BLaER1 (cell line): ENCODE data around the gene ADCY6.

ENCODE experiments used
- H3K27ac ChIP-seq: shearing (Covaris generic); formaldehyde crosslinking; 2 replicates; pipeline ENCODE4 v1.8.1; 2022
- H3K27me3 ChIP-seq: shearing (Covaris generic); formaldehyde crosslinking; 2 replicates; pipeline ENCODE4 v1.8.1; 2022
- H3K36me3 ChIP-seq: shearing (Covaris generic); formaldehyde crosslinking; 2 replicates; pipeline ENCODE4 v1.8.1; 2022
- H3K4me1 ChIP-seq: shearing (Covaris generic); formaldehyde crosslinking; 2 replicates; pipeline ENCODE4 v1.8.1; 2022
- H3K4me2 ChIP-seq: shearing (Covaris generic); formaldehyde crosslinking; 2 replicates; pipeline ENCODE4 v1.8.1; 2022
- H3K4me3 ChIP-seq: shearing (Covaris generic); formaldehyde crosslinking; 2 replicates; pipeline ENCODE4 v1.8.1; 2022
- H3K9ac ChIP-seq: shearing (Covaris generic); formaldehyde crosslinking; 2 replicates; pipeline ENCODE4 v1.8.1; 2022
- H3K9me3 ChIP-seq: shearing (Covaris generic); formaldehyde crosslinking; 2 replicates; pipeline ENCODE4 v1.8.1; 2022
- H4K20me1 ChIP-seq: shearing (Covaris generic); formaldehyde crosslinking; 2 replicates; pipeline ENCODE4 v1.8.1; 2022
- Cebpa-rat ChIP-seq: shearing (Covaris generic); IDR thresholded peaks from 2 replicates; pipeline ENCODE4 v1.8.1; 2022

The ADCY6 gene

DNA sequence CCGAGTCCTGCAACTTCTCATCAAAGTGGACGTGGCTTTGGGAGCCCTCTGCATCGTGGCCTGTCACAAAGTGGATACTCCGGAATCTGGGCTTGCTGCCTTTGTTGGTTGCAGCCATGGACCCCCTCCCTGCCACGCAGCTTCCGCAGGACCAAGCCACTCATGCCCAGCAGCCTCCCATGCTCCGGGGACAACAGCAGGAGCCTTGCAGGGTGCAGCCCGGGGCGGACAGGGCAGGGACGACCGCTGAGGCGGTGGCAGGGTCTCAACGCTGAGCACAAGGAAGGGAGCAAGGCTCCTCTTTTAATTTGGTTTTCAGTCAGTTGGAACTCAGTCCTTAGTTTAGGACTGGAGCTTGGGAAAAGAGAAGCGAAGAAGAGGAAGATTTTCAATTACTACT, 12.1 kb upstream of the ADCY6 start:
- Histone ChIP-seq H3K9me3 (no peaks in the 10 kb centered on the region), H4K20me1 (no peaks in the 10 kb centered on the region), H3K4me3 (no peak overlapping the region), H3K4me2 (no peak overlapping the region), H3K27me3 (no peaks in the 10 kb centered on the region), H3K27ac (no peak overlapping the region), H3K36me3 (no peaks in the 10 kb centered on the region), H3K4me1 (no peaks in the 10 kb centered on the region), H3K9ac (no peak overlapping the region)
- no peak for TF ChIP-seq Cebpa-rat

- no peaks in the 10 kb centered on the region for H4K20me1 ChIP-seq
- no peak overlapping the region for H3K4me3 ChIP-seq
- no peak overlapping the region for H3K27ac ChIP-seq
- no peaks in the 10 kb centered on the region for H3K27me3 ChIP-seq
- H3K9ac ChIP-seq = no peak overlapping the region
- no peak for TF ChIP-seq Cebpa-rat
- no peaks in the 10 kb centered on the region for H3K9me3 ChIP-seq
- no peak overlapping the region for H3K4me2 ChIP-seq
- H3K36me3 ChIP-seq = no peaks in the 10 kb centered on the region
- peaks cover 3% of the 10 kb centered on the region; the same call in 1 of the 2 replicates for H3K4me1 ChIP-seq
Measured at GRCh38 chr12:48800457-48800856, 11.6 kb upstream of the ADCY6 start.

DNA sequence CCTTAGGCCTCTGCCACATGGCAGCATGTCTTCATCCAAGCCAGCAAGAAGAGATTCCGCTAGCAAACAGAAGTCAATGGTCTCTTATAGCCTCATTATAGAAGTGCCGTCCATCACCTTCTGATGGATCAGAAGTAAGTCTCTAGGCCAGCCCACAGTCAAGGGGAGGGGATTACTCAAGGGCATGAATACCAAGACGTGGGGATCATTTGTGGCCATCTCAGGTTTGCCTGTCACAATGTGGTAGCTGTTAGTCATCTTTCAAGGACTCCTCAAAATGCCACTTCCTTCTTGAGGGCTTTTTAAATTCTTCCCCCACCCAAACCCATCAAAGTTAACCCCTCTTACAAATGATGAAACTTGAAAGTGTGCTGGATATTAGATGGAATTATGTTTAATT, 8.1 kb upstream of the ADCY6 start:
- Histone ChIP-seq H4K20me1 (no peaks in the 10 kb centered on the region), H3K4me3 (no peak overlapping the region), H3K9me3 (no peaks in the 10 kb centered on the region), H3K27ac (no peak overlapping the region), H3K4me2 (no peak overlapping the region), H3K9ac (no peak overlapping the region), H3K4me1 (peaks cover 20% of the 10 kb centered on the region), H3K36me3 (no peaks in the 10 kb centered on the region), H3K27me3 (no peaks in the 10 kb centered on the region)
- TF ChIP-seq Cebpa-rat = no peak

GRCh38 chr12:48795550-48796455, 6.9 kb upstream of the ADCY6 start:
- Histone ChIP-seq H3K9ac (no peak overlapping the region), H3K27ac (no peak overlapping the region), H3K4me2 (peak overlapping the region; percentile 19; the same call in 1 of the 2 replicates), H3K9me3 (no peaks in the 10 kb centered on the region), H3K27me3 (no peaks in the 10 kb centered on the region), H3K4me3 (no peak overlapping the region), H4K20me1 (no peaks in the 10 kb centered on the region), H3K36me3 (no peaks in the 10 kb centered on the region), H3K4me1 (peaks cover 20% of the 10 kb centered on the region)
- TF ChIP-seq Cebpa-rat = no peak

DNA sequence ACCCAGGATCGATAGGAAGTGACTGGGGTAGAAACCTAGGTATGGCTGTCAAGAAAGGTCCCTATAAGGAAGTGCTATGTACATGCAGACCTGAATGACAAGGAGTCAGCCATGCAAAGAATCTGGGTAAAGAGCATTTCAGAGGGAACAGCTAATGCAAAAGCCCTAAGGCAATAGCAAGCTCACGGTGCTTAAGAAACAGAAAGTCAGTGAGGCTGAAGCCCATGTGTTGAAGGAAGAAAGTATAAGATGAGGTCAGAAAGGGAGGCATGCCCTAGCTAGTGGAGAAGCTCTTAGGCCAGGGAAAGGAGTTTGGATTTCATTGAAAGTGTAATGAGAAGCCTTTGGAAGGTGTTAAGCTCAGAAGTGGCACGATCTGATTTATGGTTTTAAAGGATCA, 6.0 kb upstream of the ADCY6 start:
- no peaks in the 10 kb centered on the region for H3K9me3 ChIP-seq

GRCh38 chr12:48793696-48794095, 4.8 kb upstream of the ADCY6 start:
- no peak for TF ChIP-seq Cebpa-rat
- no peak overlapping the region for H3K4me3 ChIP-seq
- H4K20me1 ChIP-seq = no peaks in the 10 kb centered on the region
- no peaks in the 10 kb centered on the region for H3K9me3 ChIP-seq
- no peak overlapping the region for H3K9ac ChIP-seq
- peaks cover 29% of the 10 kb centered on the region for H3K4me1 ChIP-seq
- no peaks in the 10 kb centered on the region for H3K27me3 ChIP-seq
- H3K4me2 ChIP-seq = 0 out of 2 replicates have a peak overlapping the region, but pooled peaks have one; percentile 17
- H3K27ac ChIP-seq = no peak overlapping the region
- H3K36me3 ChIP-seq = no peaks in the 10 kb centered on the region

More for the DNA sequence above, 6.0 kb upstream of the ADCY6 start:
- H3K27me3 ChIP-seq = no peaks in the 10 kb centered on the region
- H3K9ac ChIP-seq = no peak overlapping the region
- peak overlapping the region; percentile 17; the same call in 1 of the 2 replicates for H3K4me2 ChIP-seq
- no peak for TF ChIP-seq Cebpa-rat
- H3K4me3 ChIP-seq = no peak overlapping the region
- H3K36me3 ChIP-seq = no peaks in the 10 kb centered on the region
- H3K4me1 ChIP-seq = peaks cover 26% of the 10 kb centered on the region
- H3K27ac ChIP-seq = no peak overlapping the region
- H4K20me1 ChIP-seq = no peaks in the 10 kb centered on the region

GRCh38 chr12:48789858-48790326, 1.0 kb upstream of the ADCY6 start:
- no peak for TF ChIP-seq Cebpa-rat
- Histone ChIP-seq H3K27ac (peak overlapping the region; percentile 95), H3K4me1 (peaks cover 53% of the 10 kb centered on the region), H3K36me3 (no peaks in the 10 kb centered on the region), H3K4me2 (peak overlapping the region; percentile 98), H3K9me3 (no peaks in the 10 kb centered on the region), H3K27me3 (no peaks in the 10 kb centered on the region), H3K4me3 (peak overlapping the region; percentile 97), H4K20me1 (peaks cover 7% of the 10 kb centered on the region; the same call in 1 of the 2 replicates), H3K9ac (peak overlapping the region; percentile 94; the same call in 1 of the 2 replicates)

DNA sequence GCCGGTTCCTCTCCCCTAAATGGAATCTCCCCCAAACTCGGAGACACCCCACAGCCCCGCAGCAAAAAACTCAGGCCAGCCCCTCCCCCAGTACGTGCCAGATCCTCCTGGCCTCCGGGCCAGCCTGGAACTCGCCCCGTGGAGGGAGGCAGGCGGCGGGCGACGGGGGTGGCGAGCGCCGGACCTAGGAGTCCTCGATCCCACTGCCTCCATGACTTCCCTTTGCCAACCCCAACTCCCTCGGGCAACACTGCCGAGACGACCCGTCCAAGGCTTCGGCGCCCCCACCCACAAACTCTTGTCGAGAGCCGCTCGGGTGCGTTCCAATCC, 400 bp downstream of the ADCY6 start:
- peaks cover 2% of the 10 kb centered on the region for H3K36me3 ChIP-seq
- peak overlapping the region; percentile 95 for H3K27ac ChIP-seq
- H3K27me3 ChIP-seq = no peaks in the 10 kb centered on the region
- TF ChIP-seq Cebpa-rat = no peak
- H4K20me1 ChIP-seq = peaks cover 7% of the 10 kb centered on the region; the same call in 1 of the 2 replicates
- no peaks in the 10 kb centered on the region for H3K9me3 ChIP-seq
- H3K4me2 ChIP-seq = peak overlapping the region; percentile 98
- H3K4me1 ChIP-seq = peaks cover 55% of the 10 kb centered on the region
- peak overlapping the region; percentile 97 for H3K4me3 ChIP-seq
- H3K9ac ChIP-seq = peak overlapping the region; percentile 94

DNA sequence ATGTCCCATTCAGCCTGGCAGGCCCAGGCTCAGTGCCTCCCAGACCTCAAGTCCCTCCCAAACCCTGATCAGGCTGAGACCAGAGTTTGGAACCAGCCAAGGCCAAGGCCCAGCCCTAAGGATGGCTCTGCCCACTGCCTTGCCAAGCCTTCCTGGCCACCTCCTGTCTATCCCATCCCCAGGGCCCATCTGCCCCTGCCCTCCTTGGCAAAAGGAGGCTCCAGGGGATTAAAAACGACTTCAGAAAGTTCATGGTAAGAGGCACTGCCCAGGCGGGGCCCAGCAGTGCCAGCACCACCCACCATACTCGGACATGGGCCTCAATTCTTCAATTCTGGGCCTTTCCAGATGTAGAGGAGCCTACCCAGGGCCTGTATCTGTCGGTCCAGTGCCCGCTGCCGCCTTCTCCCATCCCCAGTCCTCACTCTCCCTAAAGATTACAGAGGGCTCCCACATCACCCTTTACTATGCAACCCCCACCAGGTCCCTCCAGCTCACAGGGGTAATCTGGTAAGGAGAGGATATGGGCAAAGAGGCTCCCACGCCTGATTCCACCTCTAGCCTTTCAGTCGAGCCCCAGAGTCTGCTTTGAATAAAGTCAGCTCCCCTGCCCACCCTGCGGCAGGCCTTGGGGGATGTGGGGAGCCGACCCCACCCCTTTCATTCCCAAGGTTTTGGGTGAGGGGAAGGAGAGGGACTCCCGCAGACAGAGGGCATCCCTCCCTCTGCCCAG, 932 bp downstream of the ADCY6 start:
- Histone ChIP-seq H3K27ac (peak overlapping the region; percentile 95), H3K36me3 (peaks cover 7% of the 10 kb centered on the region), H3K4me3 (peak overlapping the region; percentile 97)

More for the DNA sequence above, 932 bp downstream of the ADCY6 start:
- Histone ChIP-seq H3K4me2 (peak overlapping the region; percentile 98), H3K9me3 (no peaks in the 10 kb centered on the region), H3K9ac (peak overlapping the region; percentile 94), H3K27me3 (no peaks in the 10 kb centered on the region), H4K20me1 (peaks cover 7% of the 10 kb centered on the region; the same call in 1 of the 2 replicates), H3K4me1 (peaks cover 60% of the 10 kb centered on the region)
- TF ChIP-seq Cebpa-rat = no peak
